ENCODE data around the gene GOLT1B. TPM values are rescaled to one million over a fixed set of nuclear protein-coding genes. Genes with fewer than 3 reads are reported as not detected.
"Not testable (repeated sequence)": the region's sequence is repeated elsewhere in the genome, so short reads cannot be mapped to it uniquely, and the experiment has no call there.

The GOLT1B gene
- total and polyA plus RNA-seq, 2 of the 8 experiments (the other 6 are each of a cell fraction or from before 2014, with no cell fraction given) = 18.3 to 38.3 TPM

- FAIRE-seq; H3K18ac ChIP-seq (ENCODE audit: extremely low read depth, low read length); H3K4me1 ChIP-seq (replicated peaks in 1 of 4; ENCODE audit: control insufficient read depth in 3 of 4, insufficient read depth in 4 of 4, low read length in 3 of 4); H3K56ac ChIP-seq (replicated peaks; ENCODE audit: insufficient read length, low read depth, low read length); H2BK120ac ChIP-seq (replicated peaks; ENCODE audit: low read depth, low read length); H3K9me3 ChIP-seq (ENCODE audit: insufficient read depth in 2 of 2, low read depth in 1 of 2, low read length in 1 of 2); H3K9ac ChIP-seq (replicated peaks in 1 of 4; ENCODE audit: extremely low read depth in 1 of 4, low read depth in 3 of 4, low read length in 3 of 4); H3K4me2 ChIP-seq (ENCODE audit: insufficient read depth in 1 of 2, low read depth in 2 of 2, low read length in 2 of 2); H4K20me1 ChIP-seq (replicated peaks in 1 of 2; ENCODE audit: control insufficient read depth in 1 of 2, insufficient read depth in 2 of 2, low read length in 2 of 2); H3K79me1 ChIP-seq (ENCODE audit: low read depth, low read length); H3K23ac ChIP-seq (ENCODE audit: insufficient read length); DNase-seq (ENCODE audit: low read depth in 1 of 2, low spot score in 2 of 2); H2BK15ac ChIP-seq (ENCODE audit: low read length); CTCF ChIA-PET (ENCODE audit: partially characterized antibody); H2AK5ac ChIP-seq (ENCODE audit: low read depth, low read length); H2BK12ac ChIP-seq (ENCODE audit: low read depth, low read length); H3K27ac ChIP-seq (ENCODE audit: low read depth, low read length); H2AFZ ChIP-seq (ENCODE audit: low read length); H3K4ac ChIP-seq (replicated peaks; ENCODE audit: insufficient read length, low read depth, low read length); H4K5ac ChIP-seq (ENCODE audit: insufficient read length, low read depth, low read length); H3K14ac ChIP-seq (ENCODE audit: insufficient read length); H3K23me2 ChIP-seq (ENCODE audit: low read depth, low read length); H4K8ac ChIP-seq (ENCODE audit: extremely low read depth, insufficient read depth, low read length); H2BK20ac ChIP-seq (ENCODE audit: low read length); H2BK5ac ChIP-seq (ENCODE audit: low read depth, low read length); H4K91ac ChIP-seq (replicated peaks; ENCODE audit: insufficient read length, low read length); H3K4me3 ChIP-seq (ENCODE audit: extremely low read depth in 1 of 4, insufficient read depth in 2 of 4, low read depth in 3 of 4, low read length in 4 of 4); H3K27me3 ChIP-seq (replicated peaks in 1 of 4; ENCODE audit: control insufficient read depth in 3 of 4, extremely low read depth in 1 of 4, insufficient read depth in 3 of 4, low read length in 3 of 4); H3K79me2 ChIP-seq (ENCODE audit: control insufficient read depth in 1 of 2, insufficient read depth in 2 of 2, low read length in 2 of 2): not testable (repeated sequence)
- POLR2A ChIA-PET (ENCODE audit: partially characterized antibody) = interaction anchor here (0.9 kb wide), 1 partner anchor 34 kb away, joined by 3 read pairs; the partner anchor contains the start of genes GOLT1B and RECQL
- WGBS, 2 experiments (ENCODE audit: extremely low coverage in 1 of 2, insufficient coverage in 1 of 2, insufficient read length in 1 of 2, insufficient replicate concordance in 2 of 2, low coverage in 1 of 2, low lambda C conversion rate in 2 of 2, missing lambda C conversion rate in 1 of 2) = 74% methylated on average over 2 of the region's 2 CpGs; no CpG with 5 or more reads in 1 of the 2 experiments
- H3K36me3 ChIP-seq (ENCODE audit: control insufficient read depth in 2 of 4, insufficient read depth in 4 of 4, low read length in 3 of 4) = peaks cover 0 to 17% (median 4%) of the 10 kb centered on the region in 4 experiments; a peak in 3 of 8 replicates
Observed at GRCh38 chr12:21467334-21467733, 34.3 kb upstream of the GOLT1B start.

Data from H1 (cell line).